GM12878 (cell line): ENCODE results near the gene AQP11. TPM values are rescaled to one million over a fixed set of nuclear protein-coding genes. Genes with fewer than 3 reads are reported as not detected.
"Not testable (repeated sequence)": the region's sequence is repeated elsewhere in the genome, so short reads cannot be mapped to it uniquely, and the experiment has no call there.

Source experiments
- ATAC-seq: fragments of 200-7000 bp; cut with Tn5 transposase; 3 replicates; pipeline ENCODE4 v1.9.1; 2020; ENCODE audit warnings: mild to moderate bottlenecking, moderate library complexity
- BruUV-seq: library from RNA; stranded (reverse); fragments of 400-500 nt; replicated peaks from 2 replicates; lab custom pipeline; 2021; lab: Mats Ljungman, UMichigan
- CTCF ChIA-PET: fragments of 300-600 bp; sonication (Branson Sonifier 250); formaldehyde crosslinking; extraction: SDS; loops from one replicate; lab custom pipeline; 2021; ENCODE audit warnings: inconsistent platforms; lab: Yijun Ruan, JAX
- POLR2A ChIA-PET: fragments of 350-600 bp; formaldehyde crosslinking; extraction: SDS; loops from one replicate; lab custom pipeline; 2021; ENCODE audit warnings: inconsistent platforms; lab: Charles Lee
- RAD21 ChIA-PET: fragments of 300-600 bp; sonication (Branson Sonifier 250); formaldehyde crosslinking; loops from one replicate; lab custom pipeline; 2023; ENCODE audit warnings: antibody characterized with exemption; ENCODE audit not compliant: unreplicated experiment; lab: Charles Lee
- SMC1A ChIA-PET: fragments of 300-600 bp; sonication (Branson Sonifier 250); formaldehyde crosslinking; loops from one replicate; lab custom pipeline; 2023; ENCODE audit not compliant: unreplicated experiment, uncharacterized antibody; lab: Charles Lee
- DNase-seq: peaks from one replicate; pipeline ENCODE4 v3.0.0-alpha.2; 2011; ENCODE audit warnings: low read depth, low spot score
- FAIRE-seq: peaks from 3 replicates; lab custom pipeline; 2011; peaks lifted over from hg19 to GRCh38; lab: Jason Lieb, UNC
- H2AFZ ChIP-seq: 2 replicates; pipeline ENCODE4 v1.6.0; 2011; ENCODE audit warnings: low read depth, low read length, control low read depth; ENCODE audit not compliant: control insufficient read depth
- H3K27ac ChIP-seq: 2 replicates; pipeline ENCODE4 v1.5.1; 2011; ENCODE audit warnings: control low read depth; ENCODE audit not compliant: control insufficient read depth, insufficient read depth
- H3K27me3 ChIP-seq, 2 experiments: replicated peaks in 1 of 2; 2 replicates each; pipeline versions ENCODE4 v1.6.0 to v1.6.1; 2011; ENCODE audit warnings: low read length in 1 of 2; ENCODE audit not compliant: control insufficient read depth in 2 of 2, insufficient read depth in 2 of 2
- H3K36me3 ChIP-seq, 2 experiments: 2 replicates each; pipeline ENCODE4 v1.5.1; 2011; ENCODE audit warnings: low read length in 1 of 2; ENCODE audit not compliant: control insufficient read depth in 2 of 2, insufficient read depth in 2 of 2
- H3K4me1 ChIP-seq: 2 replicates; pipeline ENCODE4 v1.6.1; 2011; ENCODE audit warnings: mild to moderate bottlenecking, low read length, moderate library complexity, mixed read lengths; ENCODE audit not compliant: control insufficient read depth, insufficient read depth
- H3K4me2 ChIP-seq: 2 replicates; pipeline ENCODE4 v1.6.0; 2011; ENCODE audit warnings: control low read depth; ENCODE audit not compliant: control insufficient read depth, insufficient read depth
- H3K4me3 ChIP-seq: fragments of 200-600 bp; sonication (generic); 2 replicates; pipeline ENCODE4 v1.5.1; 2016
- H3K79me2 ChIP-seq: 2 replicates; pipeline ENCODE4 v1.6.0; 2011; ENCODE audit warnings: low read length; ENCODE audit not compliant: control insufficient read depth, insufficient read depth
- H3K9ac ChIP-seq: 2 replicates; pipeline ENCODE4 v1.8.0; 2011; ENCODE audit warnings: low read length, control low read depth, mixed read lengths; ENCODE audit not compliant: control insufficient read depth, insufficient read depth
- H3K9me3 ChIP-seq: replicated peaks from 3 replicates; pipeline ENCODE4 v1.5.1; 2011; ENCODE audit warnings: mild to moderate bottlenecking, low read length; ENCODE audit not compliant: control insufficient read depth, insufficient read depth
- H4K20me1 ChIP-seq: 2 replicates; pipeline ENCODE4 v1.6.0; 2011; ENCODE audit not compliant: control insufficient read depth, insufficient read depth
- ASH2L ChIP-seq: fragments of 300-600, 200-600 bp; sonication (generic); IDR thresholded peaks from 2 replicates; pipeline ENCODE4 v1.6.1; 2017; ENCODE audit warnings: low read depth, mild to moderate bottlenecking, borderline replicate concordance
- EED ChIP-seq: sonication (generic); IDR thresholded peaks from 2 replicates; pipeline ENCODE4 v1.6.1; 2016; ENCODE audit warnings: antibody characterized with exemption, low read depth
- IRF4 ChIP-seq: IDR thresholded peaks from 2 replicates; pipeline ENCODE4 v1.6.1; 2011; ENCODE audit warnings: low read depth, low read length
- POLR2A ChIP-seq: IDR thresholded peaks from 2 replicates; pipeline ENCODE4 v1.6.1; 2011; ENCODE audit warnings: low read depth, mild to moderate bottlenecking, low read length
- TAF1 ChIP-seq: IDR thresholded peaks from 2 replicates; pipeline ENCODE4 v1.6.1; 2011; ENCODE audit warnings: mild to moderate bottlenecking, low read depth, low read length, borderline replicate concordance
- WGBS: methylation state at CpG from one replicate; pipeline ENCODE4 v1.1.6; 2016; ENCODE audit warnings: low lambda C conversion rate; ENCODE audit not compliant: insufficient replicate concordance, insufficient coverage; ENCODE audit errors: missing lambda C conversion rate; 5-methylcytosine and 5-hydroxymethylcytosine counted together
- in situ Hi-C: fragments of 300-500 bp; cut with MboI; formaldehyde crosslinking; loops from 9 replicates; pipeline ENCODE4 v1.14.3; 2018; ENCODE audit warnings: mixed read lengths
- intact Hi-C: fragments of 100-400 bp; cut with micrococcal nuclease; formaldehyde crosslinking; loops from one replicate; pipeline ENCODE4 v1.14.2; 2022; ENCODE audit not compliant: unreplicated experiment
- polyA plus RNA-seq, 11 experiments: library from polyadenylated mRNA; depleted of rRNA in 4 of 11; unstranded in 6 of 11; stranded (reverse) in 5 of 11; fragments of >200 nt; fragmentation: Nextera tagmentation in 4 of 11; fragmentation: Illumina TruSeq in 1 of 11; extraction: Ambion mirVana in 4 of 11; extraction: Trizol in 1 of 11; gene quantifications; 1 replicate in 1 of 11; 2 replicates in 10 of 11; pipeline versions ENCODE4 v1.2.1 to v1.2.3, GENCODE V29; 2011 to 2016; ENCODE audit warnings: inconsistent platforms in 2 of 11, missing spikeins in 2 of 11, low read depth in 1 of 11
- total RNA-seq, 4 experiments: library from RNA; depleted of rRNA in 3 of 4; stranded (reverse); fragments of >200 nt in 3 of 4; fragmentation: Illumina TruSeq in 1 of 4; extraction: Trizol in 1 of 4; gene quantifications; 2 replicates each; pipeline versions ENCODE4 v1.2.1 to v1.2.3, GENCODE V29; 2013 to 2021
- TF ChIP-seq, protein P1 (sequence below): fragments of 450-650 bp; IDR thresholded peaks from 2 replicates; pipeline ENCODE4 v1.6.1; 2017; ENCODE audit warnings: mild to moderate bottlenecking, moderate library complexity
- TF ChIP-seq, protein P2 (sequence below): fragments of 150-350 bp; IDR thresholded peaks from 2 replicates; pipeline ENCODE4 v1.6.1; 2014; ENCODE audit warnings: mild to moderate bottlenecking, low read depth, low read length
- TF ChIP-seq, protein P3 (sequence below): fragments of 450-650 bp; IDR thresholded peaks from 2 replicates; pipeline ENCODE4 v1.6.1; 2016; ENCODE audit warnings: mild to moderate bottlenecking
- TF ChIP-seq, protein P4 (sequence below): IDR thresholded peaks from 2 replicates; pipeline ENCODE4 v1.6.1; 2012; ENCODE audit warnings: low read depth, low read length, improper control_type of control experiment

The AQP11 gene
- total and polyA plus RNA-seq, 10 of the 15 experiments (the other 5 are each of a cell fraction or from before 2014, with no cell fraction given): 0.14 to 2.1 (median 0.54) TPM

DNA sequence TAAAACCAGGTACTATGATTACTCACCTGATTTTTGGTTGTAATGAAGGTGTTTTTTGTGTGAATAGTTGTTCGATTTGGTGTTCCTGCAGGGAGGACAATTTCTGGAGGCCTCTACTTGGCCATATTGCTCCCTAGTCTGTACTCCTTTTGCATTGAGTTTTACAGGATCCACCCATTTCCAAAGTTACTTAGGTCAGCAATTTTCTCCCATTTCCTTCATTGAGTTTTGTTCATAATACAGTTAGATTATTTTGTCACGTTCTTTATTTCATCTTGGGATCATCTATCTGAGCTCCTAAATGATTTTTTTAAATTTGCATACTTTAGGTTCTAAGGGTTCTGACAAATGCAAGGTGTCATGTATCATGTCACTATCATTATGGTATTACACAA is 20.1 kb upstream of the AQP11 start:
- intact Hi-C loops: no loop called here
- DNase-seq: no peak
- CTCF ChIA-PET: interaction anchor here (0.6 to 2.1 kb wide), 2 partner anchors 13 to 831 kb away, joined by 3 to 5 read pairs; no protein-coding TSS in a partner anchor
- no peak overlapping the region for H3K4me3 ChIP-seq
- POLR2A ChIA-PET: no interaction called here
- H4K20me1 ChIP-seq: no peaks in the 10 kb centered on the region
- H3K4me1 ChIP-seq: no peaks in the 10 kb centered on the region
- TF ChIP-seq, protein P1, sequence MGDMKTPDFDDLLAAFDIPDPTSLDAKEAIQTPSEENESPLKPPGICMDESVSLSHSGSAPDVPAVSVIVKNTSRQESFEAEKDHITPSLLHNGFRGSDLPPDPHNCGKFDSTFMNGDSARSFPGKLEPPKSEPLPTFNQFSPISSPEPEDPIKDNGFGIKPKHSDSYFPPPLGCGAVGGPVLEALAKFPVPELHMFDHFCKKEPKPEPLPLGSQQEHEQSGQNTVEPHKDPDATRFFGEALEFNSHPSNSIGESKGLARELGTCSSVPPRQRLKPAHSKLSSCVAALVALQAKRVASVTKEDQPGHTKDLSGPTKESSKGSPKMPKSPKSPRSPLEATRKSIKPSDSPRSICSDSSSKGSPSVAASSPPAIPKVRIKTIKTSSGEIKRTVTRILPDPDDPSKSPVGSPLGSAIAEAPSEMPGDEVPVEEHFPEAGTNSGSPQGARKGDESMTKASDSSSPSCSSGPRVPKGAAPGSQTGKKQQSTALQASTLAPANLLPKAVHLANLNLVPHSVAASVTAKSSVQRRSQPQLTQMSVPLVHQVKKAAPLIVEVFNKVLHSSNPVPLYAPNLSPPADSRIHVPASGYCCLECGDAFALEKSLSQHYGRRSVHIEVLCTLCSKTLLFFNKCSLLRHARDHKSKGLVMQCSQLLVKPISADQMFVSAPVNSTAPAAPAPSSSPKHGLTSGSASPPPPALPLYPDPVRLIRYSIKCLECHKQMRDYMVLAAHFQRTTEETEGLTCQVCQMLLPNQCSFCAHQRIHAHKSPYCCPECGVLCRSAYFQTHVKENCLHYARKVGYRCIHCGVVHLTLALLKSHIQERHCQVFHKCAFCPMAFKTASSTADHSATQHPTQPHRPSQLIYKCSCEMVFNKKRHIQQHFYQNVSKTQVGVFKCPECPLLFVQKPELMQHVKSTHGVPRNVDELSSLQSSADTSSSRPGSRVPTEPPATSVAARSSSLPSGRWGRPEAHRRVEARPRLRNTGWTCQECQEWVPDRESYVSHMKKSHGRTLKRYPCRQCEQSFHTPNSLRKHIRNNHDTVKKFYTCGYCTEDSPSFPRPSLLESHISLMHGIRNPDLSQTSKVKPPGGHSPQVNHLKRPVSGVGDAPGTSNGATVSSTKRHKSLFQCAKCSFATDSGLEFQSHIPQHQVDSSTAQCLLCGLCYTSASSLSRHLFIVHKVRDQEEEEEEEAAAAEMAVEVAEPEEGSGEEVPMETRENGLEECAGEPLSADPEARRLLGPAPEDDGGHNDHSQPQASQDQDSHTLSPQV: no peak
- TF ChIP-seq TAF1 (no peak), EED (no peak), IRF4 (no peak), ASH2L (no peak), POLR2A (no peak)
- TF ChIP-seq, protein P2, sequence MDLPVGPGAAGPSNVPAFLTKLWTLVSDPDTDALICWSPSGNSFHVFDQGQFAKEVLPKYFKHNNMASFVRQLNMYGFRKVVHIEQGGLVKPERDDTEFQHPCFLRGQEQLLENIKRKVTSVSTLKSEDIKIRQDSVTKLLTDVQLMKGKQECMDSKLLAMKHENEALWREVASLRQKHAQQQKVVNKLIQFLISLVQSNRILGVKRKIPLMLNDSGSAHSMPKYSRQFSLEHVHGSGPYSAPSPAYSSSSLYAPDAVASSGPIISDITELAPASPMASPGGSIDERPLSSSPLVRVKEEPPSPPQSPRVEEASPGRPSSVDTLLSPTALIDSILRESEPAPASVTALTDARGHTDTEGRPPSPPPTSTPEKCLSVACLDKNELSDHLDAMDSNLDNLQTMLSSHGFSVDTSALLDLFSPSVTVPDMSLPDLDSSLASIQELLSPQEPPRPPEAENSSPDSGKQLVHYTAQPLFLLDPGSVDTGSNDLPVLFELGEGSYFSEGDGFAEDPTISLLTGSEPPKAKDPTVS: no peak
- TF ChIP-seq, protein P3, sequence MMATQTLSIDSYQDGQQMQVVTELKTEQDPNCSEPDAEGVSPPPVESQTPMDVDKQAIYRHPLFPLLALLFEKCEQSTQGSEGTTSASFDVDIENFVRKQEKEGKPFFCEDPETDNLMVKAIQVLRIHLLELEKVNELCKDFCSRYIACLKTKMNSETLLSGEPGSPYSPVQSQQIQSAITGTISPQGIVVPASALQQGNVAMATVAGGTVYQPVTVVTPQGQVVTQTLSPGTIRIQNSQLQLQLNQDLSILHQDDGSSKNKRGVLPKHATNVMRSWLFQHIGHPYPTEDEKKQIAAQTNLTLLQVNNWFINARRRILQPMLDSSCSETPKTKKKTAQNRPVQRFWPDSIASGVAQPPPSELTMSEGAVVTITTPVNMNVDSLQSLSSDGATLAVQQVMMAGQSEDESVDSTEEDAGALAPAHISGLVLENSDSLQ: no peak
- TF ChIP-seq, protein P4, sequence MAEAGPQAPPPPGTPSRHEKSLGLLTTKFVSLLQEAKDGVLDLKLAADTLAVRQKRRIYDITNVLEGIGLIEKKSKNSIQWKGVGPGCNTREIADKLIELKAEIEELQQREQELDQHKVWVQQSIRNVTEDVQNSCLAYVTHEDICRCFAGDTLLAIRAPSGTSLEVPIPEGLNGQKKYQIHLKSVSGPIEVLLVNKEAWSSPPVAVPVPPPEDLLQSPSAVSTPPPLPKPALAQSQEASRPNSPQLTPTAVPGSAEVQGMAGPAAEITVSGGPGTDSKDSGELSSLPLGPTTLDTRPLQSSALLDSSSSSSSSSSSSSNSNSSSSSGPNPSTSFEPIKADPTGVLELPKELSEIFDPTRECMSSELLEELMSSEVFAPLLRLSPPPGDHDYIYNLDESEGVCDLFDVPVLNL: no peak
- no peak overlapping the region for H3K9ac ChIP-seq
- no peak overlapping the region for H3K4me2 ChIP-seq
- H3K36me3 ChIP-seq: no peaks in the 10 kb centered on the region
- ATAC-seq: no peak
- RAD21 ChIA-PET: no interaction called here
- H3K79me2 ChIP-seq: no peaks in the 10 kb centered on the region
- SMC1A ChIA-PET: no interaction called here
- H3K9me3 ChIP-seq: no peaks in the 10 kb centered on the region
- no peak overlapping the region for H2AFZ ChIP-seq
- no peaks in the 10 kb centered on the region for H3K27me3 ChIP-seq
- in situ Hi-C loops: no loop called here
- H3K27ac ChIP-seq: no peak overlapping the region
- 80% methylated on average over 2 of the region's 2 CpGs for WGBS
- no peak for FAIRE-seq
- BruUV-seq: no TSS peak

DNA sequence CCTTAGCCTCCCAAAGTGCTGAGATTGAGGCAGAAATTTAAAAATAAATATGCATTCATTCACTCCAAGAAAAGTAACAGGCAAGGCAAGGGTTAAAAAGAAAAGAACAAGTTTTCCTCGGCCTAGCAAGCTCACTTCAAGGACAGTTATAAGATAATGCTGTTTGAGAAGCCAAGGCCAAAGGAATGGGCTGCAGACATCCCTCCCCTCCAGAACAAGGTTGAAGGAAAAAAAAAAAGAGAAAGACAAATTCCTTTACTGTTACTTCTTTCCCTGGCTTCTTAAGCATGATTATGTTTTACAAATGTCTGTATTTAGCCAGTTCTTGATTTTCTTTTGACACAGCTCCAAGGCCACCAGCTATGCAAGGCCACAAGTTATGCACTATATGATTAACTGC is 18.9 kb upstream of the AQP11 start:
- RAD21 ChIA-PET, ATAC-seq, H4K20me1 ChIP-seq, H3K36me3 ChIP-seq, FAIRE-seq, H3K4me2 ChIP-seq, H3K9ac ChIP-seq, H3K79me2 ChIP-seq, H3K4me1 ChIP-seq, CTCF ChIA-PET, POLR2A ChIA-PET, BruUV-seq, in situ Hi-C loops, H3K27me3 ChIP-seq, H3K9me3 ChIP-seq, H3K4me3 ChIP-seq, intact Hi-C loops, H3K27ac ChIP-seq, H2AFZ ChIP-seq, DNase-seq: not testable (repeated sequence)
- 43% methylated on average over 1 of the region's 1 CpG for WGBS
- SMC1A ChIA-PET: interaction anchor here (0.6 kb wide), 1 partner anchor 9 kb away, joined by 4 read pairs; no protein-coding TSS in a partner anchor
